ENCODE data around the gene INTS3.

DNA sequence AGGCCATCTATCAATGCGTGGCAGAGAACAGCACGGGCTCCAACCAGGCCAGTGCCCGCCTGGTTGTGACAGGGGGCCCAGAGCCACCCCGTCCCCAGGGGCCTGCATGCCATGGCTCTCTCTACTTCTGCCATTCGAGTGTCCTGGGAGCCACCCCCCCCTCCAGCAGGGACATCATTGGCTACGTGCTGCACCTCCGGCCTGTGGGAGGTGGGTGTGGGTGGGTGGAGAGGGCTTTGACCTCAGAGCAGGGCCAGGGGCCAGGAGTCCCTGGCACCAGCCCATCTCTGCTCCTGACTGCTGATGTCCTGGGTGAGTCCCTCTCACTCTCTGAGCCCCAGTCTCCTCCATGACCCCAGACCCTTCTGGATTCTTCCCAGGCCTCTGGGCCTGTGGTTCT, 72.7 kb downstream of the INTS3 start:
- no peak for TF ChIP-seq CTCF (conservative IDR thresholded peaks at IDR 0.05)
- TF ChIP-seq ZFX (IDR thresholded peaks at IDR 0.05) = no peak
